K562 (cell line): Measurements from ENCODE around the gene PCDHA11.

Experiments
- BHLHE40 ChIP-seq: IDR thresholded peaks from 2 replicates; pipeline ENCODE4 v1.6.1; 2011; ENCODE audit warnings: low read length, improper control_type of control experiment
- CHD1 ChIP-seq: fragments of 200-600 bp; sonication (generic); IDR thresholded peaks from one replicate; pipeline ENCODE4 v1.6.1; 2012; ENCODE audit warnings: mild to moderate bottlenecking, moderate library complexity, low read length, inconsistent platforms
- EP300 ChIP-seq: IDR thresholded peaks from 2 replicates; pipeline ENCODE4 v1.6.1; 2012; ENCODE audit warnings: low read length, improper control_type of control experiment
- GABPB2 ChIP-seq: fragments of 250-450 bp; sonication (Bioruptor Pico); conservative IDR thresholded peaks from 2 replicates; pipeline ENCODE4 v1.5.1; 2021; ENCODE audit warnings: mild to moderate bottlenecking
- HCFC1 ChIP-seq: IDR thresholded peaks from 2 replicates; pipeline ENCODE4 v1.6.1; 2012; ENCODE audit warnings: low read depth, low read length, improper control_type of control experiment
- KDM4B ChIP-seq, 2 experiments: fragments of 450-650 bp in 1 of 2; sonication (generic) in 1 of 2; IDR thresholded peaks; 2 replicates each; pipeline ENCODE4 v1.6.1; 2016 to 2017; ENCODE audit warnings: borderline replicate concordance in 2 of 2, antibody characterized with exemption in 1 of 2, low read depth in 1 of 2, mild to moderate bottlenecking in 1 of 2
- KDM5B ChIP-seq: fragments of 200-600 bp; sonication (generic); IDR thresholded peaks from 2 replicates; pipeline ENCODE4 v1.6.1; 2012; ENCODE audit warnings: low read depth, mild to moderate bottlenecking, moderate library complexity, low read length, control low read depth, inconsistent platforms; ENCODE audit not compliant: insufficient replicate concordance
- POLR2A ChIP-seq: fragments of 450-650 bp; conservative IDR thresholded peaks from 2 replicates; pipeline ENCODE4 v1.6.1; 2016
- TAF1 ChIP-seq: IDR thresholded peaks from 2 replicates; pipeline ENCODE4 v1.6.1; 2011; ENCODE audit warnings: mild to moderate bottlenecking, low read length, moderate library complexity; ENCODE audit not compliant: insufficient read depth, control insufficient read depth, severe bottlenecking; ENCODE audit errors: extremely low read depth
- ZNF121 ChIP-seq: sonication (generic); formaldehyde crosslinking; conservative IDR thresholded peaks from 2 replicates; pipeline ENCODE4 v1.8.0; 2022; ENCODE audit warnings: missing genetic modification reagents
- TF ChIP-seq, protein P1 (sequence below), 3 experiments: IDR thresholded peaks in 2 of 3; conservative IDR thresholded peaks in 1 of 3; 2 replicates each; pipeline ENCODE4 v1.5.1; 2011 to 2012; ENCODE audit warnings: low read length in 3 of 3, mild to moderate bottlenecking in 3 of 3, control low read depth in 2 of 3, improper control_type of control experiment in 1 of 3, inconsistent platforms in 1 of 3, low read depth in 1 of 3, mixed read lengths in 1 of 3, moderate library complexity in 1 of 3; ENCODE audit not compliant: insufficient read depth in 2 of 3

GRCh38 chr5:140875085-140876065, 6.6 kb downstream of the PCDHA11 start, which contains the start of gene PCDHA12:
- no peak for TF ChIP-seq POLR2A
- TF ChIP-seq CHD1 = no peak
- TF ChIP-seq BHLHE40 = no peak
- TF ChIP-seq HCFC1 = no peak
- no peak for TF ChIP-seq KDM4B (IDR thresholded peaks at IDR 0.05; ENCODE audit: borderline replicate concordance in 2 of 2, low read depth in 1 of 2)
- TF ChIP-seq GABPB2 (CRISPR knock-in tag) = no peak
- TF ChIP-seq, protein P1, sequence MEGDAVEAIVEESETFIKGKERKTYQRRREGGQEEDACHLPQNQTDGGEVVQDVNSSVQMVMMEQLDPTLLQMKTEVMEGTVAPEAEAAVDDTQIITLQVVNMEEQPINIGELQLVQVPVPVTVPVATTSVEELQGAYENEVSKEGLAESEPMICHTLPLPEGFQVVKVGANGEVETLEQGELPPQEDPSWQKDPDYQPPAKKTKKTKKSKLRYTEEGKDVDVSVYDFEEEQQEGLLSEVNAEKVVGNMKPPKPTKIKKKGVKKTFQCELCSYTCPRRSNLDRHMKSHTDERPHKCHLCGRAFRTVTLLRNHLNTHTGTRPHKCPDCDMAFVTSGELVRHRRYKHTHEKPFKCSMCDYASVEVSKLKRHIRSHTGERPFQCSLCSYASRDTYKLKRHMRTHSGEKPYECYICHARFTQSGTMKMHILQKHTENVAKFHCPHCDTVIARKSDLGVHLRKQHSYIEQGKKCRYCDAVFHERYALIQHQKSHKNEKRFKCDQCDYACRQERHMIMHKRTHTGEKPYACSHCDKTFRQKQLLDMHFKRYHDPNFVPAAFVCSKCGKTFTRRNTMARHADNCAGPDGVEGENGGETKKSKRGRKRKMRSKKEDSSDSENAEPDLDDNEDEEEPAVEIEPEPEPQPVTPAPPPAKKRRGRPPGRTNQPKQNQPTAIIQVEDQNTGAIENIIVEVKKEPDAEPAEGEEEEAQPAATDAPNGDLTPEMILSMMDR (IDR thresholded peaks at IDR 0.05 in 2 of 3, conservative IDR thresholded peaks at IDR 0.05 in 1 of 3; ENCODE audit: insufficient read depth in 2 of 3, low read depth in 1 of 3, low read length in 3 of 3) = 0 out of 6 replicates have a peak, but pooled peaks of 1 of the 3 experiments have one; percentile 21
- no peak for TF ChIP-seq ZNF121 (CRISPR knock-in tag)
- TF ChIP-seq KDM5B = no peak
- no peak for TF ChIP-seq TAF1
- TF ChIP-seq EP300 = no peak
